ENCODE data around the gene KCNE2.
"Not testable (repeated sequence)": the region's sequence is repeated elsewhere in the genome, so short reads cannot be mapped to it uniquely, and the experiment has no call there.

The KCNE2 gene

DNA sequence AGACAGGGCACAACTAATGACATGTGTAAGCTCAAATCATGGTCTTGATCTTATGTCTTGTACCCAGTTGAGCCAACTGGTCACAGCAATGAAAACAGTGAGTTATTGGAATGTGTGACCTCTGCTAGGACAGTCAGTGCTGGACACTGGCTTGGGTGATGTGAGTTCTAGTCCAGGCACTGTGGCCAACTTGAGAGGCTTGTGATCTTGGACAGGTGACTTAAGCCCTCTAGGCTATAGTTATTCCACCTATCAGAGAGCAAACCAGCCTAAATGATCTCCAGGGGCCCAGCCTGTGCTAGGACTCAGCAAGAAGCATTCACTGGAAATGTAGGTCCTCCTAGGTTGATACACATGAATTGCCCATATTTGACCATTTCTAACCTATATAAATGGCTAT lies 1.1 kb downstream of the KCNE2 start:
- no peak for TF ChIP-seq CTCF (IDR thresholded peaks at IDR 0.05)

- TF ChIP-seq CTCF (IDR thresholded peaks at IDR 0.05): no peak
These were observed 2.0 kb downstream of the KCNE2 start for GRCh38 chr21:34365809-34366208.

GRCh38 chr21:34367320-34367935 lies 3.6 kb downstream of the KCNE2 start:
- peak; percentile 78 for TF ChIP-seq CTCF (IDR thresholded peaks at IDR 0.05)

DNA sequence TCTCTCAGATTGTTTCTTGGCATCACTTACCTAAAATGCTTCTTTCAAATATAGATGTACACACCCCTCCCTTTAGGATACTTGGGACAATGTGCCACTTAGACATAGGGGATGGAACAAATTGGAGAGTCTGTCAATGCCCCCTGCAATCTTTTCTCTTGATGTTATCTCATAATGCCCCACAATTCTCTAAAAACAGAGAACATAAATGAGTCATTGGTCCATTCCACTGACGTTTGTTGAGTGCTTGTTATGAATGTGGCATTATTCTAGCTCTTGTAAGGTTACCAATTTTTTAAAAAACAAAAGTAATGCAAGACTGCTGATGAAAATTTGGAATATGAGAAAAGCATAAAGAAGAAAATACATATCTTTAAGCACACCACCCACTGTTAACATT lies 5.9 kb downstream of the KCNE2 start:
- no peak for TF ChIP-seq CTCF (IDR thresholded peaks at IDR 0.05)

DNA sequence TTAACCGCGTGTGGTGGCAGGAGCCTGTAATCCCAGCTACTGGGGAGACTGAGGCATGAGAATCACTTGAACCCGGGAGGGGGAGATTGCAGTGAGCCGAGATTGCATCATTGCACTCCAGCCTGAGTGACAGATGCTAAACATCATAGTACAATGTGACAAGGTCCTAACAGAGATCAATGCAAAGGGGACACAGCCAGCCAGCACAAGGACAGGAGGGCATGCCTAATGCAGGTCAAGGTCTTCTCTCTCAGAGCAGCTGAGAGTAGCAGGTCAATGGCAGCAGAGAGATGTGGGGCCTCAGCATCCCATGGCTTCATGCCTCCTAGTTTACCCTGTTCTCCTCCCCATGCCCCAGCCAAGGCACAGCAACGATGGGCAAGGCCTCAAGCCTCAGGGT lies 8.5 kb downstream of the KCNE2 start:
- TF ChIP-seq CTCF (IDR thresholded peaks at IDR 0.05): no peak

DNA sequence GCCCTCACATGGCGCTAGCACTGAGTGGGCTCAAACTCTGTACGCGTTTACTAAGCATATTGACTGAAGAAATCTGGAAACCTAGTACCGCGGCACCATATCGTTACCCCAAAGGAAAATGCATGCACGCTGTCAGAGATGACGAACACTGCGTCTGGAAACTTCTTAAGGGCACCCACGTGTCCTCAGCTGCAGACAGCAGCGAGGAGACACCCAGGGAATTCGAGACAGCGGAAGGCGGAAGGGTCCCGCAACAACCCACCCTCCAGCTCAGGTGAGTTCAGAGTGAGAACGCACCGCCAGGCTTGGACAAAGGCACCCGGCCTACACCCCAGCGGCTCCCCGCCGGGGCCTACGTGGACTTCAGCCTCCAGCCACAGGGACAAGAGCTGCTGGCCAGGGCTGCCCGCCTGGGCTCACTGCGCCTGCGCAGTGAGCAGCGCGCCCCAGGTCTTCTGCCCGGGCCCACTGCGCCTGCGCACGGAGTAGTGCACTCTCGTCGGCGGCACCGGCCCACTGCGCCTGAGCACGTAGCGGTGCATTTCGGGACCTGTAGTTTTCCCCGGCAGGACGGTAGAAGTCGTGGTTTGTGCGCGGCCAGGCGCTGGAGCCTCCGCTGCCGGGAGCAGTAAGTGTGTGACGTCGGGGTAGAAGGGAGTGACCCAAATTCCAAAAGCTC lies 11.3 kb downstream of the KCNE2 start, which contains the start of gene SMIM11:
TSS of gene SMIM11 (plus strand) at position 568 of the 679 bp plus-strand sequence. CDS start 3,998 bp downstream, outside the sequence.
- TF ChIP-seq CTCF (IDR thresholded peaks at IDR 0.05): not testable (repeated sequence)

Data from LNCAP (cell line).